Fibroblast of gingiva (primary cell): ENCODE measurements around the gene DNAJC2.
"Not testable (repeated sequence)": the region's sequence is repeated elsewhere in the genome, so short reads cannot be mapped to it uniquely, and the experiment has no call there.

Source experiments
- DNase-seq: peaks from one replicate; pipeline ENCODE4 v3.0.0-alpha.2; 2011; ENCODE audit warnings: low read depth

DNAJC2 gene

GRCh38 chr7:103341466-103341865 is 3.1 kb downstream of the DNAJC2 start:
- DNase-seq: no peak

- no peak for DNase-seq
These were observed 5.7 kb downstream of the DNAJC2 start for GRCh38 chr7:103338864-103339263.

GRCh38 chr7:103336761-103337160 is 7.8 kb downstream of the DNAJC2 start:
- DNase-seq: no peak

- DNase-seq: no peak
These were observed 18.8 kb downstream of the DNAJC2 start for GRCh38 chr7:103325744-103326143.

- no peak for DNase-seq
These were observed 27.6 kb downstream of the DNAJC2 start for GRCh38 chr7:103317009-103317408.

GRCh38 chr7:103316380-103316941 is 28.1 kb downstream of the DNAJC2 start:
- no peak for DNase-seq

GRCh38 chr7:103314852-103315251 is 29.7 kb downstream of the DNAJC2 start:
- no peak for DNase-seq

- DNase-seq: no peak
These were observed 36.9 kb downstream of the DNAJC2 start for GRCh38 chr7:103307503-103308231.

GRCh38 chr7:103301441-103301840 is 43.1 kb downstream of the DNAJC2 start:
- no peak for DNase-seq

GRCh38 chr7:103299660-103300059 is 44.9 kb downstream of the DNAJC2 start:
- DNase-seq: no peak

- DNase-seq: no peak
These were observed 46.8 kb downstream of the DNAJC2 start for GRCh38 chr7:103297837-103298179.

GRCh38 chr7:103296901-103297836 is 47.4 kb downstream of the DNAJC2 start, which contains the start of gene PMPCB:
Gene PMPCB (plus strand): TSS chr7:103297435. CDS start chr7:103297460, 25 bp downstream.
- peak; percentile 86 for DNase-seq

- no peak for DNase-seq
These were observed 51.0 kb downstream of the DNAJC2 start for GRCh38 chr7:103293526-103293925.

- DNase-seq: no peak
These were observed 52.4 kb downstream of the DNAJC2 start for GRCh38 chr7:103292122-103292521.

GRCh38 chr7:103282802-103283427 is 61.7 kb downstream of the DNAJC2 start:
- not testable (repeated sequence) for DNase-seq

GRCh38 chr7:103280803-103281155 is 63.8 kb downstream of the DNAJC2 start:
- not testable (repeated sequence) for DNase-seq

GRCh38 chr7:103279963-103280802 is 64.4 kb downstream of the DNAJC2 start:
- peak; percentile 65 for DNase-seq

- DNase-seq: not testable (repeated sequence)
These were observed 65.0 kb downstream of the DNAJC2 start for GRCh38 chr7:103279636-103279962.

- DNase-seq: not testable (repeated sequence)
These were observed 66.4 kb downstream of the DNAJC2 start for GRCh38 chr7:103278195-103278594.

- DNase-seq: not testable (repeated sequence)
These were observed 69.7 kb downstream of the DNAJC2 start for GRCh38 chr7:103274867-103275266.

- not testable (repeated sequence) for DNase-seq
These were observed 71.2 kb downstream of the DNAJC2 start for GRCh38 chr7:103273374-103273773.
